Esophagus squamous epithelium (tissue), 5 donors: Measurements from ENCODE around the gene FHIT. TPM values are rescaled to one million over a fixed set of nuclear protein-coding genes. Genes with fewer than 3 reads are reported as not detected.
"Not testable (repeated sequence)": the region's sequence is repeated elsewhere in the genome, so short reads cannot be mapped to it uniquely, and the experiment has no call there.

Experiments
- DNase-seq: peaks from one replicate; lab custom pipeline; 2025; lab: John Stamatoyannopoulos, UW
- H3K27ac ChIP-seq, 4 donors: fragments of 200-600 bp; sonication (generic); one replicate each; pipeline ENCODE4 v1.5.1; 2016 to 2019; ENCODE audit warnings: mild to moderate bottlenecking in 1 of 4
- H3K27me3 ChIP-seq, 4 donors: fragments of 200-600 bp; sonication (generic); 1 replicate in 3 of 4; 2 replicates in 1 of 4; pipeline versions ENCODE4 v1.5.1 to v1.6.0; 2017 to 2021; ENCODE audit warnings: antibody characterized with exemption in 1 of 4
- H3K36me3 ChIP-seq, 3 donors: fragments of 200-600 bp; sonication (generic); one replicate each; pipeline ENCODE4 v1.5.1; 2016 to 2019
- H3K4me1 ChIP-seq, 3 donors: fragments of 200-600 bp; sonication (generic); one replicate each; pipeline ENCODE4 v1.5.1; 2017 to 2019
- H3K4me3 ChIP-seq, 4 donors: fragments of 200-600 bp; sonication (generic); 1 replicate in 3 of 4; 2 replicates in 1 of 4; pipeline ENCODE4 v1.5.1; 2016 to 2019; ENCODE audit warnings: mild to moderate bottlenecking in 2 of 4, moderate library complexity in 1 of 4
- H3K9me3 ChIP-seq, 3 donors: fragments of 200-600 bp; sonication (generic); one replicate each; pipeline ENCODE4 v1.5.1; 2016 to 2019
- POLR2A ChIP-seq, 4 donors: fragments of 450-650 bp; IDR thresholded peaks; one replicate each; pipeline ENCODE4 v1.6.1; 2017; ENCODE audit warnings: antibody characterized with exemption in 4 of 4, mild to moderate bottlenecking in 4 of 4, moderate library complexity in 3 of 4
- WGBS, 2 donors: methylation state at CpG; one replicate each; pipeline ENCODE4 v1.1.5; 2018; 5-methylcytosine and 5-hydroxymethylcytosine counted together
- intact Hi-C: fragments of 100-400 bp; cut with DNase I; formaldehyde crosslinking; loops from one replicate; pipeline ENCODE4 v1.15.0; 2022
- total RNA-seq, 4 donors: library from RNA; depleted of rRNA; stranded (reverse); fragments of >200 nt; gene quantifications; one replicate each; pipeline ENCODE4 v1.1.0, GENCODE V29; 2016
- TF ChIP-seq, protein P1 (sequence below), 6 experiments: fragments of 450-650 bp in 4 of 6; fragments of 200-600 bp in 2 of 6; sonication (generic) in 2 of 6; IDR thresholded peaks; one replicate each; pipeline ENCODE4 v1.5.1; 2016 to 2019; ENCODE audit warnings: antibody characterized with exemption in 6 of 6, mild to moderate bottlenecking in 4 of 6, moderate library complexity in 4 of 6
- donor health status: DM: yes; HTN: yes; CAD: no.

Gene FHIT
- total RNA-seq, 4 donors from 2014 or later, result 0.64 to 5.7 (median 3.1) TPM

DNA sequence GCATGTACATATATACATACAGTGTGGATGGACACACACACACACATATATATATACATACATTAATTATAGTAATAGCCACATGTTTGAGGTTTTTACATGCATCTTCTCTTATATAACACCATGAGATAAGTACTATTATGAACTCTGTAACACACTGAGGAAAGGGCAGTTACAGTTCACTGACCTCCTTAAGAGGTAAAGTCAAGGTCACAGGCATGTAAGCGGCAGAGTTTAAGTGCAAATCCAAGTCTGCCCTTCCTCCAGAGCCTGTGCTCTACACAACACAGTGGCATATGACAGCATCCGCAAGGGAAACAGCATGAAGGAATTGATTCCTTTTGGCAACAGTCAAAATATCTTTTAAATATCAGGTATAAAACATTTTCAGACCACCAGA lies 26.4 kb downstream of the FHIT start:
- no peak for DNase-seq
- whole genome bisulfite sequencing, 2 donors, result 91 to 96% methylated on average over 2 of the region's 2 CpGs
- Histone ChIP-seq H3K4me3 (no peak overlapping the region), H3K27me3 (no peaks in the 10 kb centered on the region), H3K36me3 (no peaks in the 10 kb centered on the region), H3K27ac (no peak overlapping the region), H3K9me3 (no peaks in the 10 kb centered on the region), H3K4me1 (peaks cover 0 to 6% (median 0%) of the 10 kb centered on the region in 3 donors)
- TF ChIP-seq, protein P1, sequence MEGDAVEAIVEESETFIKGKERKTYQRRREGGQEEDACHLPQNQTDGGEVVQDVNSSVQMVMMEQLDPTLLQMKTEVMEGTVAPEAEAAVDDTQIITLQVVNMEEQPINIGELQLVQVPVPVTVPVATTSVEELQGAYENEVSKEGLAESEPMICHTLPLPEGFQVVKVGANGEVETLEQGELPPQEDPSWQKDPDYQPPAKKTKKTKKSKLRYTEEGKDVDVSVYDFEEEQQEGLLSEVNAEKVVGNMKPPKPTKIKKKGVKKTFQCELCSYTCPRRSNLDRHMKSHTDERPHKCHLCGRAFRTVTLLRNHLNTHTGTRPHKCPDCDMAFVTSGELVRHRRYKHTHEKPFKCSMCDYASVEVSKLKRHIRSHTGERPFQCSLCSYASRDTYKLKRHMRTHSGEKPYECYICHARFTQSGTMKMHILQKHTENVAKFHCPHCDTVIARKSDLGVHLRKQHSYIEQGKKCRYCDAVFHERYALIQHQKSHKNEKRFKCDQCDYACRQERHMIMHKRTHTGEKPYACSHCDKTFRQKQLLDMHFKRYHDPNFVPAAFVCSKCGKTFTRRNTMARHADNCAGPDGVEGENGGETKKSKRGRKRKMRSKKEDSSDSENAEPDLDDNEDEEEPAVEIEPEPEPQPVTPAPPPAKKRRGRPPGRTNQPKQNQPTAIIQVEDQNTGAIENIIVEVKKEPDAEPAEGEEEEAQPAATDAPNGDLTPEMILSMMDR (IDR thresholded peaks at IDR 0.05), result no peak
- TF ChIP-seq POLR2A (IDR thresholded peaks at IDR 0.05), result no peak
- intact Hi-C loops, result no loop called here

DNA sequence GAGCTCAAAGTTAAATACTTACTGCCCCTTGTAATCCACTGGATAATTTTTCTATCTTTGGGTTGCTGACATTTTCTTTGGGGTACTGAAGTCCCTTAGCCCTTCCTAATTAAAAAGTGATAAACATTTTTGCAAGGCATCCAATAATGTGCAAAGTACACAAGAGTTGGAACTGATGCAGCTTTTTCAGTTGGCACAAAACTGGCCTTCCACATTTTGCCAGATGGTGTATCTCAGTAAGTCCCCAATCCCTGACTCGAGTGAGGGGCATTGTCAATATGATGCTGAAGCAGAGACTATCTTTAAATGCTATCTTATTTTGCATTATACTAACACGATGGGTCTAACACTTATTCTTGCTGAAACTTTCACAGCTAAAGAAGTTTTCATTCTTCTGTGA lies 27.8 kb downstream of the FHIT start:
- intact Hi-C loops, result no loop called here
- H3K4me1 ChIP-seq, result peaks cover 0 to 6% (median 0%) of the 10 kb centered on the region in 3 donors
- WGBS, 2 donors, result 74 to 77% methylated on average over 2 of the region's 2 CpGs
- TF ChIP-seq POLR2A (IDR thresholded peaks at IDR 0.05), result no peak
- TF ChIP-seq, protein P1 (IDR thresholded peaks at IDR 0.05), result no peak
- H3K27me3 ChIP-seq, result no peaks in the 10 kb centered on the region
- no peak overlapping the region for H3K4me3 ChIP-seq
- no peaks in the 10 kb centered on the region for H3K9me3 ChIP-seq
- no peak for DNase-seq
- H3K36me3 ChIP-seq, result no peaks in the 10 kb centered on the region
- no peak overlapping the region for H3K27ac ChIP-seq

DNA sequence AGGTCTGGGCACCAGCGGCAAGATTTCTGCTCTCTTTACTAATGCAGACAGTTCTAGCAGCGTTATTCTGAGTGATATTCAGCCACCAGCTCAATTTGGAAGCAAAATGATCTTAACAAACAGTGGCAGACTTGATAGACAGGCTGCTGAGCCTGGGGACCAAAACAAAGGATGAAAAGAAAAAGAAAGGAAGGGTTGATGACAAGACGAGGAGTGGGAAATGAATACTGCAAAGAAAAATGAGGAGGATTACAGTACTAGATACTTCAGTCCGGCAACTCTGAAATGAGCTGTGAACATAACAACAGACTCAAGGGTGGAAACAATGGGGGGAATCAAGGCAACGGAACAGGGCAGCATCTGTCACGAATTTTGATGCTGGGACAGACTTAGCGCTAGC lies 28.8 kb downstream of the FHIT start:
- Histone ChIP-seq H3K4me3 (no peak overlapping the region), H3K9me3 (no peaks in the 10 kb centered on the region), H3K36me3 (no peaks in the 10 kb centered on the region), H3K27ac (no peak overlapping the region), H3K4me1 (peaks cover 0 to 6% (median 0%) of the 10 kb centered on the region in 3 donors), H3K27me3 (no peaks in the 10 kb centered on the region)
- TF ChIP-seq, protein P1 (IDR thresholded peaks at IDR 0.05), result no peak
- TF ChIP-seq POLR2A (IDR thresholded peaks at IDR 0.05), result no peak
- intact Hi-C loops, result no loop called here
- 76 to 88% methylated on average over 7 of the region's 7 CpGs for WGBS, 2 donors
- DNase-seq, result no peak

DNA sequence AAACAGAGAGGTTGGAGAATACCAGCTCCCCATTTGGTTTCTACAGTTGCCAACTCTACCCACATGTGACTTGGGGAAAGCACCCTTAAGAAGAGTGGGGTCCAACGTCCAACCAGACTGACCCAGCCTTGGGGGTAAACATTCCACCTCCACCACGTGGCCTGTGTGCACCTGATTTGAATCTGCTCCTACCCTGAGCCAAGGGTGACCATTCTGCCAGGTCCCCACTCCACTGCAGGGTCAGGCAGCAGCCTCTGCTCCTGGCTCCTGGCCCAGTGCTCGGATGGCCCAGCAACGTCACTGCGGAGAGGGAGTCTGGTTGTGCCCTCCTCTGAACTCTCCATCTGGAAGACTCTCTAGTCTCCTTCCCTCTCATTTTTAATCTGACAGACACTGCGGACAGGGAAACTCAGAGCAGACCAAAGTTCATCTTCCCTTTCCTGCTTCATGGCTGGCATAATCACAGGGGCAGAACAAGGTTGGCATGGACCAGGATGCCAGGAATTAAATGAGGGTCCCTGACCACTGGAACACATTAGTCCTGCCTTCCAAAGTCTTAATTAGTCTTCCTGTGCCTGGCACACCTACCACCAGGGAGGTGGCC lies 29.4 kb downstream of the FHIT start:
- Histone ChIP-seq H3K4me1 (peaks cover 0 to 6% (median 0%) of the 10 kb centered on the region in 3 donors), H3K4me3 (no peak overlapping the region), H3K27ac (no peak overlapping the region), H3K27me3 (no peaks in the 10 kb centered on the region), H3K36me3 (no peaks in the 10 kb centered on the region), H3K9me3 (peaks cover 0 to 4% (median 0%) of the 10 kb centered on the region in 3 donors)
- intact Hi-C loops, result no loop called here
- WGBS, 2 donors, result 78 to 80% methylated on average over 4 to 5 of the region's 6 CpGs
- no peak for DNase-seq
- TF ChIP-seq, protein P1 (IDR thresholded peaks at IDR 0.05), result no peak
- no peak for TF ChIP-seq POLR2A (IDR thresholded peaks at IDR 0.05)

DNA sequence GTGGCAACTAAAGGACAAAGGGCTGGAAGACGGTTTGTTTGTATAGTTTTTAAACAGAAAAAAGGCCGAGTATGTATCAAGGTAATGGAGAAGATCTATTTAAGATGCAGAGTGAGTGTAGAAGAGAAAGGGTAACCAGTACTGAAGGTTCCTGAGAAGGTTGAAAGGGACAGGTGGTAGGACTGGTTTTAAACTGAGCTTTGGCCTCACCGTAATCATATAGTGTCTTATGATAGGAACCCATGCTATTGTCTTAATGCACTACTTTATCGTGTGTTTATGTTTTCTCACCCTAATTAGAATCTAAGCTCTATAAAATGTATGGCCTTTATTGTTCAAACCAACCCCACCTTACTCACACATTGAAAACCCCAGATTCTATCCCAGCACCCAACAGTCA lies 32.7 kb downstream of the FHIT start:
- no peak overlapping the region for H3K4me3 ChIP-seq
- no peak for TF ChIP-seq POLR2A (IDR thresholded peaks at IDR 0.05)
- TF ChIP-seq, protein P1 (IDR thresholded peaks at IDR 0.05), result no peak
- no peaks in the 10 kb centered on the region for H3K36me3 ChIP-seq
- no peak for DNase-seq
- H3K9me3 ChIP-seq, result peaks cover 0 to 6% (median 0%) of the 10 kb centered on the region in 3 donors
- WGBS, 2 donors, result 84 to 85% methylated on average over 4 of the region's 4 CpGs
- no peak overlapping the region for H3K27ac ChIP-seq
- intact Hi-C loops, result no loop called here
- no peaks in the 10 kb centered on the region for H3K27me3 ChIP-seq
- peaks cover 0 to 6% (median 0%) of the 10 kb centered on the region in 3 donors for H3K4me1 ChIP-seq

DNA sequence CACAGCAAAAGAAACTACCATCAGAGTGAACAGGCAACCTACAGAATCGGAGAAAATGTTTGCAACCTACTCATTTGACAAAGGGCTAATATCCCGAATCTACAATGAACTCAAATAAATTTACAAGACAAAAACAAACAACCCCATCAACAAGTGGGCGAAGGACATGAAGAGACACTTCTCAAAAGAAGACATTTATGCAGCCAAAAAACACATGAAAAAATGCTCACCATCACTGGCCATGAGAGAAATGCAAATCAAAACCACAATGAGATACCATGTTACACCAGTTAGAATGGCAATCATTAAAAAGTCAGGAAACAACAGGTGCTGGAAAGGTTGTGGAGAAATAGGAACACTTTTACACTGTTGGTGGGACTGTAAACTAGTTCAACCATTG lies 35.1 kb downstream of the FHIT start:
- H3K36me3 ChIP-seq, H3K27ac ChIP-seq, intact Hi-C loops, H3K4me3 ChIP-seq, H3K9me3 ChIP-seq, H3K4me1 ChIP-seq, H3K27me3 ChIP-seq, DNase-seq: not testable (repeated sequence)
- WGBS, 2 donors, result 73 to 87% methylated on average over 3 of the region's 3 CpGs
